Measurements from ENCODE around the gene HDAC4. TPM values are rescaled to one million over a fixed set of nuclear protein-coding genes. Genes with fewer than 3 reads are reported as not detected.

Gene HDAC4
- total RNA-seq, 1 experiment from 2014 or later: 21.8 TPM

DNA sequence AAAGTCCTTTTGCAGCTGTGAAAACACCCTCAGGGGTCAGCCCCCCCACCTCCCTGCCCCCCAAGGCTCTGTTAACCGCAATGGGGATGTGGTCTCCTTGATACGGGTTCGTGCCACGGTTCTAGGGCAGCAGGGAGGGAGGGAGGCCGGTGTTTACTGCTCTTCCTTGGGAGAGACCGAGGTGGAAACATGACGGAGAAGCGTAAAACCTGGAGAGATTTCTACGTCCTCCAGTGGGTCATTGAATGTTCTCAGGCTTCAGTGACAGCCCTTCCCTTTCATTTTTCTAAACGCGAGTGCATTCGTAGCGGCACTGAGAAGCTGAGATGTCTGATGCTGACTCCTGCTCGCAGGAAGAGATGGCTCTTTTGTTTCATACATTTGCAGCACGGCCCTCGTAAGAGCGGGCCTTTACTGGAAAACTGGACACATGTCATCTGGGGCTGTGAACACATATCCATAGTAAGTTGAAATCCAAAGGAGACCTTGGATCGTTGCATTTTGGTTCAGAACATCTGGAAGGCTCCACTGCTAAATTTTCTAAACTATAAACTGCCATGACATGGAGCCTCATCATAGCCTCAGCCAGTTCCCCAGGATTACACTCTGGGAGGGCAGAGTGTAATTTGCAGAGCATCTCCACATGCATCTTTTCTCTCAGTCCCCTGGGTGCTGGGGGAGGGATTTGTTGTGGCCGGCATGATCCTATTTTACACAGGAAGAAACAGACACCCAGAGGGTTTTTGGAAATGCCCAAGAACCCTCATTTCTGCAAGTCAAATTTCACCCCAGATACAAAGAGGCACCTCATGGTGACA is 40.6 kb upstream of the HDAC4 start:
- no peaks in the 10 kb centered on the region for H3K36me3 Mint-ChIP-seq (ENCODE audit: insufficient read depth, unreplicated experiment)
- H3K9me3 Mint-ChIP-seq (ENCODE audit: unreplicated experiment): no peaks in the 10 kb centered on the region
- POLR2A ChIA-PET: no interaction called here
- H3K4me3 Mint-ChIP-seq (ENCODE audit: unreplicated experiment): no peak overlapping the region
- TF ChIP-seq, protein P1, sequence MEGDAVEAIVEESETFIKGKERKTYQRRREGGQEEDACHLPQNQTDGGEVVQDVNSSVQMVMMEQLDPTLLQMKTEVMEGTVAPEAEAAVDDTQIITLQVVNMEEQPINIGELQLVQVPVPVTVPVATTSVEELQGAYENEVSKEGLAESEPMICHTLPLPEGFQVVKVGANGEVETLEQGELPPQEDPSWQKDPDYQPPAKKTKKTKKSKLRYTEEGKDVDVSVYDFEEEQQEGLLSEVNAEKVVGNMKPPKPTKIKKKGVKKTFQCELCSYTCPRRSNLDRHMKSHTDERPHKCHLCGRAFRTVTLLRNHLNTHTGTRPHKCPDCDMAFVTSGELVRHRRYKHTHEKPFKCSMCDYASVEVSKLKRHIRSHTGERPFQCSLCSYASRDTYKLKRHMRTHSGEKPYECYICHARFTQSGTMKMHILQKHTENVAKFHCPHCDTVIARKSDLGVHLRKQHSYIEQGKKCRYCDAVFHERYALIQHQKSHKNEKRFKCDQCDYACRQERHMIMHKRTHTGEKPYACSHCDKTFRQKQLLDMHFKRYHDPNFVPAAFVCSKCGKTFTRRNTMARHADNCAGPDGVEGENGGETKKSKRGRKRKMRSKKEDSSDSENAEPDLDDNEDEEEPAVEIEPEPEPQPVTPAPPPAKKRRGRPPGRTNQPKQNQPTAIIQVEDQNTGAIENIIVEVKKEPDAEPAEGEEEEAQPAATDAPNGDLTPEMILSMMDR (IDR thresholded peaks at IDR 0.05; ENCODE audit: unreplicated experiment): no peak
- no peak for DNase-seq (ENCODE audit: unreplicated experiment)
- H3K27me3 Mint-ChIP-seq (ENCODE audit: insufficient read depth, unreplicated experiment): peaks cover 28% of the 10 kb centered on the region
- intact Hi-C loops (cut with micrococcal nuclease): no loop called here
- H3K4me1 Mint-ChIP-seq (ENCODE audit: insufficient read depth, unreplicated experiment): peaks cover 26% of the 10 kb centered on the region
- no peak overlapping the region for H3K27ac Mint-ChIP-seq (ENCODE audit: low read depth, unreplicated experiment)
- CTCF ChIA-PET: interaction anchor here (0.7 kb wide), 1 partner anchor 557 kb away, joined by 3 read pairs; no protein-coding TSS in a partner anchor
- no TSS peak for BruUV-seq (replicated peaks)

DNA sequence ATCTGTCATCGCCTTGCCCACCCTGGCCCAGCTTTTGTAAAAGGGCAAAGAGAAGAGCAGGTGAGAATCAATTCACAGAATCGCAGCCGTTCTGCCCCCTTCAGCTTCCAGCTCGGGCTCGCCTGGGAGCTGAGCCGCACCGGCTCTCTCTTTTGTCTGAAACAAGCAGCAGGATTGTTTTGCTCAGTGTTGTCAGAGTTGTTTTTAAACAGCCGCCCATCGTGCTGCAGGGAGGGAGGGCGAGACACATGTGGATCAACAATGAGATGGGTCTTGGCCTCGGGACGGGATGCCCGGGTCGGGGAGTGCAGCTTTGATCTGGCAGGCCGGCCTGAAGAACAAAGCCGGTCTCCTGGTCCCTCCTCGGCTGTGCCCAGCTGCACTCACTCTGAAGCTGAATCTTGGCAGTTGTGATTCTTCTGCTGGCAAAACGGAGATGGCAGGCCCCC is 39.7 kb upstream of the HDAC4 start:
- intact Hi-C loops (cut with micrococcal nuclease): no loop called here
- Mint-ChIP-seq H3K4me3 (ENCODE audit: unreplicated experiment) (no peak overlapping the region), H3K27me3 (ENCODE audit: insufficient read depth, unreplicated experiment) (peaks cover 28% of the 10 kb centered on the region), H3K9me3 (ENCODE audit: unreplicated experiment) (no peaks in the 10 kb centered on the region), H3K36me3 (ENCODE audit: insufficient read depth, unreplicated experiment) (no peaks in the 10 kb centered on the region), H3K27ac (ENCODE audit: low read depth, unreplicated experiment) (no peak overlapping the region), H3K4me1 (ENCODE audit: insufficient read depth, unreplicated experiment) (peaks cover 23% of the 10 kb centered on the region)
- ChIA-PET POLR2A (no interaction called here), CTCF (no interaction called here)
- no TSS peak for BruUV-seq (replicated peaks)
- TF ChIP-seq, protein P1 (IDR thresholded peaks at IDR 0.05; ENCODE audit: unreplicated experiment): no peak
- DNase-seq (ENCODE audit: unreplicated experiment): no peak

DNA sequence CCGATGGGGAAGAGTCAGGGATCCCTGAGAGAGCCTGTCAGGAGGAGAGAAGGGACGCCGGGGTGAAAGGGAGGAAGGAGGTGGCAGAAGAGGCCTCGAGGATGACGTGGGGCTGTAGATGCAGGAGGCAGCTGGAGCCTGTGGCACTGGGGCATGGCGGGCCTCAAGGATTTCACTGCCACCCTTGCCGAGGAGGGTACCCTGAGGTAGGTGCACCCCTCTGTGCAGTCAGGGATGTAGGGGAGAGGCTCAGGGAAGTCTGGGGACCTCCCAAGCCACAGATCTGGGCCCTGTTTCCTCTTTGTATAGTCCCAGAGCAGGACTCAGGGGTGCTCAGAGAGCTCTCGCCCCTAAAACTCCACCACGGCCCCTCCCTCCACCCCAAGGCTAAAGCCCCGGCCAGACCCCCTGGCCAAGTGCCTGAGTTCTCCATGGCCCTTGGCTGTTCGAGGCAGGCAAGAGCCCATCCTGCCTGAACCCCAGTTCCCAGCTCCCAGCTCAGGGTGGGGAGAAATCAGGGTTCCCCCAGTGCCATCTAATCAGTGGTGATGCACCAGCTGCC is 39.0 kb upstream of the HDAC4 start:
- BruUV-seq (replicated peaks): no TSS peak
- DNase-seq (ENCODE audit: unreplicated experiment): no peak
- Mint-ChIP-seq H3K4me1 (ENCODE audit: insufficient read depth, unreplicated experiment) (peaks cover 16% of the 10 kb centered on the region), H3K9me3 (ENCODE audit: unreplicated experiment) (no peaks in the 10 kb centered on the region), H3K27me3 (ENCODE audit: insufficient read depth, unreplicated experiment) (peaks cover 28% of the 10 kb centered on the region), H3K27ac (ENCODE audit: low read depth, unreplicated experiment) (no peak overlapping the region), H3K36me3 (ENCODE audit: insufficient read depth, unreplicated experiment) (no peaks in the 10 kb centered on the region), H3K4me3 (ENCODE audit: unreplicated experiment) (no peak overlapping the region)
- intact Hi-C loops (cut with micrococcal nuclease): no loop called here
- CTCF ChIA-PET: no interaction called here
- POLR2A ChIA-PET: no interaction called here
- TF ChIP-seq, protein P1 (IDR thresholded peaks at IDR 0.05; ENCODE audit: unreplicated experiment): no peak

DNA sequence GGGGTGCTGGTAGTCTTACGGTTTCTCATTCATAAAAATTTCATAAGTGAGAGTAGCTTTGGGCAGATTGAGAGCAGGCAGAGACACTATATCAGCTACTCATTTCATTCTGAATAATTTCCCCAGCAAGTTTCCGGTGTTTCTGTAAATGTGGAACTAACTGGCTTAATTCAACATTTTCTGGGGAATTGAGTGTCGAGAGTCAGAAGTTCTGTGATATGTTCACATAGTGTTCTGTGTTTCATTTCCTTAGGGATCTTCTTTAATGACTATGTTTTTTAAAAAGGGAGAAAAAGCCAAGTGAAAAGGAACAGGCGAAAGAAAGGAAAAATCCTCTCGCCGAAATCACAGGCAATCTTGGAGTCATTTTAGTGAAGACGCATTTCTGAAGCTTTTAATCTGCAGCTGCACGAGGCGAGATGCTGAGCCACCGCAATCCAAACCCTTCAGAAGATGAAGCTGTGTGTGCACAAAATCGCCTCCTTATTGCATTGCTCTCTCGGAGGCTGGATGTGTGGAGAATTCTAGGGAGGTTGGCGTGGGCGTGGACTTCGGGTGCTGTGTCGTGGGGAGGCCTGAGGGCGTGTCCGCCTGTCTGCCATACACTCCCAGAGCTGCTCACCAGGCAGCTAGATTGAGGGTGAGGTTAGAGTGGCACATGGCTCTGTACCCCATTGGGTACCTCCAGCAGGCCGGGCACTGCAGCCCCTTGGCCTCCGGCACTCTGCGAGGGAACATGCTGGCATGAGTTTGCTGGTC is 38.4 kb upstream of the HDAC4 start:
- ChIA-PET POLR2A (no interaction called here), CTCF (no interaction called here)
- Mint-ChIP-seq H3K27ac (ENCODE audit: low read depth, unreplicated experiment) (no peak overlapping the region), H3K9me3 (ENCODE audit: unreplicated experiment) (peaks cover under 1% of the 10 kb centered on the region), H3K27me3 (ENCODE audit: insufficient read depth, unreplicated experiment) (peaks cover 28% of the 10 kb centered on the region), H3K4me3 (ENCODE audit: unreplicated experiment) (no peak overlapping the region), H3K4me1 (ENCODE audit: insufficient read depth, unreplicated experiment) (peaks cover 9% of the 10 kb centered on the region), H3K36me3 (ENCODE audit: insufficient read depth, unreplicated experiment) (no peaks in the 10 kb centered on the region)
- no peak for DNase-seq (ENCODE audit: unreplicated experiment)
- intact Hi-C loops (cut with micrococcal nuclease): no loop called here
- no TSS peak for BruUV-seq (replicated peaks)
- TF ChIP-seq, protein P1 (IDR thresholded peaks at IDR 0.05; ENCODE audit: unreplicated experiment): no peak
